Transverse colon (tissue), 4 donors: ENCODE results near the gene BMERB1. TPM values are rescaled to one million over a fixed set of nuclear protein-coding genes. Genes with fewer than 3 reads are reported as not detected.
"Not testable (repeated sequence)": the region's sequence is repeated elsewhere in the genome, so short reads cannot be mapped to it uniquely, and the experiment has no call there.

Experiments
- DNase-seq: peaks from one replicate; pipeline ENCODE4 v3.0.0-alpha.2; 2019
- H3K27ac ChIP-seq, 4 donors: fragments of 200-600 bp; sonication (generic); 2 replicates each; pipeline ENCODE4 v1.5.1; 2016 to 2018; ENCODE audit warnings: inconsistent platforms in 4 of 4
- H3K27me3 ChIP-seq: fragments of 200-600 bp; sonication (generic); 2 replicates; pipeline ENCODE4 v1.5.1; 2017; ENCODE audit warnings: inconsistent platforms
- H3K36me3 ChIP-seq, 4 donors: fragments of 200-600 bp; sonication (generic); 2 replicates each; pipeline ENCODE4 v1.5.1; 2017 to 2019; ENCODE audit warnings: inconsistent platforms in 4 of 4
- H3K4me1 ChIP-seq, 4 donors: fragments of 200-600 bp; sonication (generic); 2 replicates each; pipeline ENCODE4 v1.5.1; 2017 to 2020; ENCODE audit warnings: inconsistent platforms in 4 of 4
- H3K4me3 ChIP-seq, 4 donors: fragments of 200-600 bp; sonication (generic); 1 replicate in 1 of 4; 2 replicates in 3 of 4; pipeline versions ENCODE4 v1.5.1 to v1.6.1; 2017 to 2019; ENCODE audit warnings: inconsistent platforms in 4 of 4
- H3K9me3 ChIP-seq, 2 donors: fragments of 200-600 bp; sonication (generic); 2 replicates each; pipeline ENCODE4 v1.5.1; 2017 to 2019; ENCODE audit warnings: inconsistent platforms in 2 of 2
- EP300 ChIP-seq: sonication (generic); formaldehyde crosslinking; IDR thresholded peaks from one replicate; pipeline ENCODE4 v1.6.1; 2017; ENCODE audit warnings: antibody characterized with exemption, low read depth
- POLR2A ChIP-seq: fragments of 450-650 bp; IDR thresholded peaks from one replicate; pipeline ENCODE4 v1.6.1; 2016; ENCODE audit warnings: antibody characterized with exemption, mild to moderate bottlenecking, moderate library complexity
- POLR2AphosphoS5 ChIP-seq, 3 donors: sonication (generic); formaldehyde crosslinking; IDR thresholded peaks; one replicate each; pipeline ENCODE4 v1.6.1; 2016; ENCODE audit warnings: antibody characterized with exemption in 3 of 3
- WGBS, 2 donors: methylation state at CpG; one replicate each; pipeline ENCODE4 v1.1.5; 2018; ENCODE audit warnings: low coverage in 1 of 2; 5-methylcytosine and 5-hydroxymethylcytosine counted together
- in situ Hi-C, 4 donors: fragments of 200-750 bp; cut with MboI; loops; one replicate each; pipeline versions ENCODE4 v1.15.0 to v1.15.1; 2017; ENCODE audit warnings: low sequenced_read_pairs in 3 of 4, low pct_ligation_motif_present in 1 of 4, low pct_unique_long_range_greater_than_20kb in 1 of 4
- intact Hi-C: fragments of 100-400 bp; cut with DNase I; formaldehyde crosslinking; loops from one replicate; pipeline ENCODE4 v1.15.1; 2023; ENCODE audit warnings: low total_unique reads
- total RNA-seq, 4 donors: library from RNA; depleted of rRNA; stranded (reverse); fragments of >200 nt; gene quantifications; one replicate each; pipeline ENCODE4 v1.1.0, GENCODE V29; 2016
- TF ChIP-seq, protein P1 (sequence below), 5 experiments: fragments of 200-600 bp in 3 of 5; fragments of 450-650 bp in 2 of 5; sonication (generic) in 3 of 5; IDR thresholded peaks; 1 replicate in 2 of 5; 2 replicates in 3 of 5; pipeline ENCODE4 v1.5.1; 2016 to 2017; ENCODE audit warnings: antibody characterized with exemption in 5 of 5, inconsistent platforms in 3 of 5, mild to moderate bottlenecking in 2 of 5, moderate library complexity in 1 of 5

Gene BMERB1
- total RNA-seq, 4 donors from 2014 or later = 8.6 to 65.1 (median 14.1) TPM

DNA sequence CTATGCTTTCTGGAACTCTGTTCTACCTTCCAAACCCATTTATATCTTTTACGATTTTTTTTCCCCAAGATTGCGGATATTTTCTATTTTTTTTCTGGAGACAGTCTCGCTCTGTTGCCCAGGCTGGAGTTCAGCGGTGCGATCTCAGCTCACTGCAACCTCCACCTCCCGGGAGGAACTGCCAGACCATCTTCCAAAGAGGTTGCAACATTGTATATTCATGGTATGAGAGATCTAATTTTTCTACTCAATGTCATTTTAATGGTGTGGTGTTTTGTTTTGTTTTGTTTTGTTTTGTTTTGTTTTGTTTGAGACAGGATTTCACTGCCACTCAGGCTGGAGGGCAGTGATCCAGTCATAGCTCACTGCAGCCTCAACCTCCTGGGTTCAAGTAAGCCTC is 8.5 kb upstream of the BMERB1 start:
- no peak overlapping the region for H3K4me3 ChIP-seq
- peaks cover 0 to 5% (median 3%) of the 10 kb centered on the region in 4 donors for H3K4me1 ChIP-seq
- in situ Hi-C loops (loop anchor here in 1 of 4 donors (25.0 kb wide), 1 partner anchor 111 kb away; no protein-coding TSS in a partner anchor), intact Hi-C loops (no loop called here)
- 77 to 91% methylated on average over 6 of the region's 6 CpGs for WGBS, 2 donors
- TF ChIP-seq, protein P1, sequence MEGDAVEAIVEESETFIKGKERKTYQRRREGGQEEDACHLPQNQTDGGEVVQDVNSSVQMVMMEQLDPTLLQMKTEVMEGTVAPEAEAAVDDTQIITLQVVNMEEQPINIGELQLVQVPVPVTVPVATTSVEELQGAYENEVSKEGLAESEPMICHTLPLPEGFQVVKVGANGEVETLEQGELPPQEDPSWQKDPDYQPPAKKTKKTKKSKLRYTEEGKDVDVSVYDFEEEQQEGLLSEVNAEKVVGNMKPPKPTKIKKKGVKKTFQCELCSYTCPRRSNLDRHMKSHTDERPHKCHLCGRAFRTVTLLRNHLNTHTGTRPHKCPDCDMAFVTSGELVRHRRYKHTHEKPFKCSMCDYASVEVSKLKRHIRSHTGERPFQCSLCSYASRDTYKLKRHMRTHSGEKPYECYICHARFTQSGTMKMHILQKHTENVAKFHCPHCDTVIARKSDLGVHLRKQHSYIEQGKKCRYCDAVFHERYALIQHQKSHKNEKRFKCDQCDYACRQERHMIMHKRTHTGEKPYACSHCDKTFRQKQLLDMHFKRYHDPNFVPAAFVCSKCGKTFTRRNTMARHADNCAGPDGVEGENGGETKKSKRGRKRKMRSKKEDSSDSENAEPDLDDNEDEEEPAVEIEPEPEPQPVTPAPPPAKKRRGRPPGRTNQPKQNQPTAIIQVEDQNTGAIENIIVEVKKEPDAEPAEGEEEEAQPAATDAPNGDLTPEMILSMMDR (IDR thresholded peaks at IDR 0.05) = no peak
- TF ChIP-seq EP300 = no peak
- TF ChIP-seq POLR2AphosphoS5 (IDR thresholded peaks at IDR 0.05) = no peak
- no peak for DNase-seq
- no peak overlapping the region for H3K27ac ChIP-seq
- H3K27me3 ChIP-seq = no peaks in the 10 kb centered on the region
- H3K36me3 ChIP-seq = no peaks in the 10 kb centered on the region
- no peaks in the 10 kb centered on the region for H3K9me3 ChIP-seq

DNA sequence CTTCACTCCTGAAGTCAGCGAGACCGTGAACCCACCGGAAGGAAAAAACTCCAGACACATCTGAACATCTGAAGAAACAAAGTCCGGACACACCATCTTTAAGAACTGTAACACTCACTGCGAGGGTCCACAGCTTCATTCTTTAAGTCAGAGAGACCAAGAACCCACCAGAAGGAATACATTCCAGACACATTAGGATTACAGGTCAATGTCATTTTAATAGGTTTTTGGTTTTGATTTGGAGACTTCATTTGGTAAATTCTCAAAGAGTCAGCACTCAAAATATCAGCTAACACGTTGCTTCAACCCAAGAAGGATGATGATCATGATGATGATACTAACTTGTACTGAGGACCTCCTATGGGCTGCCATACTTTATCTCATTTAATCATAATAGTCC is 7.6 kb upstream of the BMERB1 start:
- no peaks in the 10 kb centered on the region for H3K36me3 ChIP-seq
- no peak overlapping the region for H3K4me3 ChIP-seq
- 78 to 100% methylated on average over 1 to 6 of the region's 6 CpGs for WGBS, 2 donors
- intact Hi-C loops (no loop called here), in situ Hi-C loops (loop anchor here in 1 of 4 donors (25.0 kb wide), 1 partner anchor 111 kb away; no protein-coding TSS in a partner anchor)
- H3K9me3 ChIP-seq = no peaks in the 10 kb centered on the region
- H3K4me1 ChIP-seq = peaks cover 0 to 5% (median 3%) of the 10 kb centered on the region in 4 donors
- H3K27me3 ChIP-seq = no peaks in the 10 kb centered on the region
- TF ChIP-seq POLR2A (no peak), POLR2AphosphoS5 (IDR thresholded peaks at IDR 0.05) (no peak), EP300 (no peak)
- TF ChIP-seq, protein P1 (IDR thresholded peaks at IDR 0.05) = no peak
- H3K27ac ChIP-seq = no peak overlapping the region
- no peak for DNase-seq

DNA sequence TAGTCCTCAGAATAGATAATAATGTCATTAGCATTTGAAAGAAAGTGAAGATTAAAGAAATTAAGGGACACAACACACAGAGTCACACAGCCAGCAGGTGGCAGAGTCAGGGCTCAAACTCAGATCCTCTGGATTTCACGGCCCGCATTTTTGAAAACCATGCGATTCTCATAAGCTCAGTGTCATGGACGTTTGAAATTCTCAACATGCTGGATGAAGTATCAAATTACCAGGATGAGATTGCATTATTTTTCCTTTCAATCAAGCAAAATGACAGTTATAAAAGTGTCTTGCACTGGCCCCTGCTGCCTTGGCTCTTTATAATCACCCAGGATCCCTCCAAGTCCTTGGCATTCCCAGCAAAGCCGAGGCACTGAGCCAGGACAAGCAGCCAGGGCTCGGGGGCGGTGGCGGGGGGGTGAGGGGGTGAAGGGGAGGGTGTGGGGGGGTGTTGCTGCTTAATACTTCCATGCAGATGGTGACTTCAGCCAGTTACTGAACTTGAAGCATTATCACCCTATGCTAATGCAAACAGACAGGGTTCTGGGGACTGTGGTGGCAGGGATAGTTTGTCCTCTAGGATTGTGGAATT is 6.6 kb upstream of the BMERB1 start:
- intact Hi-C loops = no loop called here
- Histone ChIP-seq H3K27me3 (peaks cover under 1% of the 10 kb centered on the region), H3K4me1 (peaks cover 0 to 5% (median 3%) of the 10 kb centered on the region in 4 donors), H3K9me3 (no peaks in the 10 kb centered on the region), H3K27ac (peak overlapping the region in 3 of 4 donors; percentile 1 to 34 (median 25)), H3K4me3 (no peak overlapping the region), H3K36me3 (no peaks in the 10 kb centered on the region)
- 0 to 8% methylated on average over 4 to 8 of the region's 8 CpGs for WGBS, 2 donors
- TF ChIP-seq POLR2AphosphoS5 (IDR thresholded peaks at IDR 0.05) (peak in 1 of 3 donors; percentile 23), EP300 (no peak), POLR2A (no peak)
- TF ChIP-seq, protein P1 (IDR thresholded peaks at IDR 0.05) = peak; percentile 53 to 74 (median 62)
- in situ Hi-C loops = loop anchor here in 1 of 4 donors (25.0 kb wide), 1 partner anchor 110 kb away; no protein-coding TSS in a partner anchor
- DNase-seq = peak; percentile 55

DNA sequence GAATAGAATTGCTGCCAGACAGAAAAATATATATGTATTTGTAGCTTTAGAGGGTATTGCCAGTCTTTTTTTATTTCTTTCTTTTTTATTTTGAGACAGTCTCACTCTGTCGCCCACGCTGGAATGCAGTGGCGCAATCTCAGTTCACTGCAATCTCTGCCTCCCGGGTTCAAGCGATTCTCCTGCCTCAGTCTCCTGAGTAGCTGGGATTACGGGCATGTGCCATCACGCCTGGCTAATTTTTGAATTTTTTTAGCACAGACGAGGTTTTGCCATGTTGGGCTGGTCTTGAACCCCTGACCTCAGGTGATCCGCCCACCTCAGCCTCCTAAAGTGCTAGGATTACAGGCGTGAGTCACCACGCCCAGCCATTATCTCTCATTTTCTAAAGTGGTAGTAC is 3.5 kb upstream of the BMERB1 start:
- H3K4me3 ChIP-seq, intact Hi-C loops, H3K36me3 ChIP-seq, DNase-seq, H3K27ac ChIP-seq, H3K9me3 ChIP-seq: not testable (repeated sequence)
- WGBS, 2 donors = 78 to 93% methylated on average over 4 to 11 of the region's 11 CpGs
- H3K27me3 ChIP-seq = peaks cover 32% of the 10 kb centered on the region
- H3K4me1 ChIP-seq = peaks cover 0 to 25% (median 7%) of the 10 kb centered on the region in 4 donors
- in situ Hi-C loops = loop anchor here in 1 of 4 donors (25.0 kb wide), 1 partner anchor 106 kb away; no protein-coding TSS in a partner anchor
